Stimulated activated CD4-positive, alpha-beta T cell treated with anti-CD3 and anti-CD28 coated beads, Interleukin-15, amount 100 ng/mL, for 1 hour (primary cell): ENCODE data around the gene BRD1.
"Not testable (repeated sequence)": the region's sequence is repeated elsewhere in the genome, so short reads cannot be mapped to it uniquely, and the experiment has no call there.

ENCODE experiments used
- DNase-seq, 2 donors: peaks; one replicate each; pipeline ENCODE4 v3.0.0-alpha.2; 2020; ENCODE audit warnings: low read depth in 1 of 2, low spot score in 1 of 2

The BRD1 gene

DNA sequence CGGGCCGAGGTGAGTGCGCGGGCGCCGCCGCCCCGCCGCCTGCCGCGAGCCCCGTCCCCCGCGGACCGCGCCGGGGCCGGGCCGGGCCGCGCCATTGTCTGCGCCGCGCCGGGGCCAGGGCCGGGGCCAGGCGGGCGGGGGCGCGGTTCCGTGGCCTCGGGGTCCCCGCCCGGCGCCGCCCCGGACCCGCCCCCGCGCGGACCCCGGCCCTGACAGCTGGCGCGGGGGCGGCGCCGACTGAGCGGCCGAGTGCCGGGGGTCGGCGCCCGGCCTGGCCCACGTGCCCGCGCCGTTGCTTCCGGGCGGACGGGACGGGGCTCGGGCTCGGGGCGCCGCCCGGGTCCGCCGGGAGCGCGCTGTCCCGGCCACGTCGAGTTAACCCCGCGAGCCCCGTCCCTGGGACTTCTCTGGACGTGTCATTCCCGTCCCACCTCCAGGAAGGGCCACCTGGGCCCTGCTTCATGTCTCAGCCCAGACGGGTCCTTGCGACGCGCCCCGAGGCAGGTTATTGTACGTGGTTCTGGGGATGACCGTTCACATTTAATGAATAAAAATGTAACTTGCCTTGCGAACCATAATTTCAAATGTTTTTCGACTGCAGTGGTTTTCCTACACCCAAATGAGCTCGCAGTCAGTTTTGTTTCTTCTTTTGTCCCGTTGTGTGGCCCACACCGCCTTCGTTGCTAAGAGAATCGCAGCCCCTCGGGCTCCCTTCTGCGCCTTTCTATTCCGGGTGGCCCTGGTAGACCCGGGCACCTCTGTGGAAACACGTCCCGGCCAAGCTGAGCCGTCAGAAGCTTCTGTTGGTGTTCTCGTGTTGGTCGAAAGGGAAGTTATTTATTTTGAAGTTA lies 26.5 kb upstream of the BRD1 start:
- DNase-seq = no peak

DNA sequence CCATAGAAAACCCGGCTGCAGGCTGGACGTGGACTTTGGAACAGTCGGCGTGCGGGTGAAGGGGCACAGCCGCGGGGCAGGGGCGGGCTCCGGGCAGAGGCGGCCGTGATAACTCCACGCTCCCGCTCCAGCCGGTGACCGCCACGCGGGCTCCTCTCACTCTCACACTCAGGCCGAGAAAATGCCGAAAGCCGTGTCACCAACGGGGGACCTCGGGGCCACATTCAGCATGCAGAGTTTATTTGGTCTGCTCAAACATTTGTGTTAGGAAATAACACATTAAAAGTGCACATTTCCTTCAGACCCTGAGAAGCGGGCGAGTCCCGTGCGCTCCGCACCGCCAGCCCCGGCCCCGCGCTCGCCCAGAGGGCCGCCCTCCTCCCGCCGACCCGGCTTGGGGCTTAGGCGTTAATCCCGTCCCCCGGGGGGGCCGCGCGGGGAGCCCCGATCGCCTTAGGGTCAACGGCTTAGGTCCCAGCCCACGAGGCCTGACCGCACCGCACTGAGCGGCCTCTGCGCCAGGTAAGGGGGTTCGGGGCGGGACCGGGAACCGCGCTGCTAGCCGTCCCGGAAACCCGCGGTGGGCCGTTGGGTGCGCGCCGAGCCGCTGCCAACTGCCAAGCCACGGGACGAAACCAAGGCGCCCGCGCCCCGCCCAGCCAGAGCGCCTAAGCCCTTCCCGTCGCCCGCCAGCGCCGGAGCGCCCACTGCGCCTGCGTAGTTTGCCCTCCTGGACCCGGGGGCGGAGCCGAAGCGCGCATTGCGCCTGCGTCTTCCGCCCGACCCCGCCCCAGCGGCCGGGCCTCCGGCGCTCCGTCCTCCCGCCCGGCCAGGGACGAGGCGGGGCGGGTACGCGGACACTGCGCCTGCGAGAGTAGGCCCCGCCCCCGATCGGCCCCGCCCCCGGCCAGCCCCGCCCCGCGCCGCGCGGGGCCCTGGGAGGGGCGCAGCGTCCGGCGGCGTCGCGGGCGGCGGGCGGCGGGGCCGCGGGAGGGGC lies 25.5 kb upstream of the BRD1 start, which contains the start of gene ZBED4:
Gene ZBED4, plus strand, starts transcription at position 947 of the 997 bp plus-strand sequence. CDS start 29,819 bp downstream, outside the sequence.
- DNase-seq = peak; percentile 99

DNA sequence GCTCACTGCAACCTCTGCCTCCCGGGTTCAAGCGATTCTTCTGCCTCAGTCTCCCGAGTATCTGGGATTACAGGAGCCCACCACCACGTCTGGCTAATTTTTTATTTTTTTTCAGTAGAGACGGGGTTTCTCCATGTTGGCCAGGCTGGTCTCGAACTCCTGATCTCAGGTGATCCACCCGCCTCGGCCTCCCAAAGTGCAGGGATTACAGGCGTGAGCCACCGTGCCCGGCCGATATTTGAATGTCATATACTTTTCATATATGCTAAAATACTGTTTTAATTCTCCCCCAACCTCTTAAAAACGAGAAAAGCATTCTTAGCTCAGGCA lies 24.9 kb upstream of the BRD1 start:
- not testable (repeated sequence) for DNase-seq

DNA sequence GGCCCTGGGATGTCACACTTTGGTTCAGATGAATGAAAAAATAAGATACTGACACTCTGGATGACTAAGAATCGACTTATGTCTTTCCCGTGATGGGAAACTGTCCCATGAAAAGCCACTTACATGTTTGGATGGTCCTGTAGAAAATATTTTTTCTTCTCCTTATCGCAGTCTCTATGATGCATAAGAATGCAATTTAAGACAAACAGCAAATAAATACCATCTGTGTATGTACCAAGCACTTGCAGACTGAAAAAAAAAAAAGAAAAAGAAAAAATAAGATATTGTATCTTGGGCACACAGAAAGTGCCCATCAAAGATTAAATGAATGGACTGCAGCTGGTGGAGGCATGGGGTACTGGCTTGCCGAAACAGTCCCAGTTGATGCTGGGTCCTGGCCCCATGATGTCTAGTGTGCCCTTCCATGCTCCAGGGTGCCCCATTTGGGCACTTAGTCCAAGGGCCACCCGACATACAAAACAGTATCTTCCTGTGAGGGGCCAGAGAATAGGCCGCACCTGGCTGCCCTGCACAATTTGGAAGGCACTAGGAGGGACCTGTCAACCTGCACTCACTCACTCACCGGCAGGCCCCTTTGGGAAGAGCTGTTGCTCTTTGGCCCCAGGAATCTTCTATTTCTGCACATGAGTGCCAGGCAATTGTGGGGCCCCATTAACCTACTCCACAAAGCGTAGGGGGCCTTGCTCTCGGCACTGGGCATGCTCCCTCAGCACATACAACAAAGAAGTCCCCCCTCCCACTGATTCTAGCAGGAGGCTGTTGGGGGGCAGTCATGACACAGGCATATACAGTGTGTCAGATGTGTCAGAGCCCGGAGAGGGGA lies 23.5 kb upstream of the BRD1 start:
- no peak for DNase-seq

DNA sequence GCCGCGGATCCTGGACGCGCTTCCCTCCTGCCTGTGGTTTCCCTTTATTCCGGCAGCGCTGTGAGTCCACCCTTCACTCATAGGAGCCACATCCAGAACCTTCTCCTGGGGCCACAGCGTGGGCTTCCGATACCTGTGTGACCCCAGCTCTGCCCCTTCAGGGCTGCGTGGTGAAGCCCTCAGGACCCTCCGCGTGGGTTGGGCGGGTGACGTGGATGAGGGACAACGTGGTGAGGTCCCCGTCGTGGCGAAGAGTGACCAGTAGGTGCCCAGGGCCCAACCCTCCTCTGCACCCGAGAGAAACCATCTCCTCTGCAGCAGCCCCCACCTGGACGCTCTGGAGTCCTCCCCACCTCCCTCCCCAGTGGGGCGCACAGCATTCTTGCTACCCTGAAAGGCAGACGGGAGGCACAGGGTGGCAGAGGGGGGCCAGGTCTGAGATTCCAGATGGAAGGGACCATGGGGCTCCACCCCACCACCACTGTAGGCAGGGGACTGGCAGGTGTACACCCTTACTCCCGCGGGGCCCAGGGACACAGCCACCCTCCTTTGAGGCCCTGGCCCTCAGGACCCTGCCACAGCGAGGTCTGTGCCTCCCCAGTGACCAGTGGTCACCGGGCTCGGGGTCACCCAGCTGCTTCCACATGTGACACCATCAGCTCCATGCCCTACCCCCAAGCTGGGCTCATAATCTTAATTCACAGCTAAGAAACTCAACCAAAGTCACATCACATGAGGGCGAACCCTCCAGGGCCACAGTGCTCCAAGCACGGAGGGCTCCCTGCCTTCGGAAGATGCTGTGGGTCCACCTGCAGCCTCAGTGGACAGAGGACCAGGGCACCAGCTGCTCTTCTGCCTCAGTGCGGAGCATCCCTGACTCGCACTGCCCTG lies 22.6 kb upstream of the BRD1 start:
- DNase-seq = no peak

DNA sequence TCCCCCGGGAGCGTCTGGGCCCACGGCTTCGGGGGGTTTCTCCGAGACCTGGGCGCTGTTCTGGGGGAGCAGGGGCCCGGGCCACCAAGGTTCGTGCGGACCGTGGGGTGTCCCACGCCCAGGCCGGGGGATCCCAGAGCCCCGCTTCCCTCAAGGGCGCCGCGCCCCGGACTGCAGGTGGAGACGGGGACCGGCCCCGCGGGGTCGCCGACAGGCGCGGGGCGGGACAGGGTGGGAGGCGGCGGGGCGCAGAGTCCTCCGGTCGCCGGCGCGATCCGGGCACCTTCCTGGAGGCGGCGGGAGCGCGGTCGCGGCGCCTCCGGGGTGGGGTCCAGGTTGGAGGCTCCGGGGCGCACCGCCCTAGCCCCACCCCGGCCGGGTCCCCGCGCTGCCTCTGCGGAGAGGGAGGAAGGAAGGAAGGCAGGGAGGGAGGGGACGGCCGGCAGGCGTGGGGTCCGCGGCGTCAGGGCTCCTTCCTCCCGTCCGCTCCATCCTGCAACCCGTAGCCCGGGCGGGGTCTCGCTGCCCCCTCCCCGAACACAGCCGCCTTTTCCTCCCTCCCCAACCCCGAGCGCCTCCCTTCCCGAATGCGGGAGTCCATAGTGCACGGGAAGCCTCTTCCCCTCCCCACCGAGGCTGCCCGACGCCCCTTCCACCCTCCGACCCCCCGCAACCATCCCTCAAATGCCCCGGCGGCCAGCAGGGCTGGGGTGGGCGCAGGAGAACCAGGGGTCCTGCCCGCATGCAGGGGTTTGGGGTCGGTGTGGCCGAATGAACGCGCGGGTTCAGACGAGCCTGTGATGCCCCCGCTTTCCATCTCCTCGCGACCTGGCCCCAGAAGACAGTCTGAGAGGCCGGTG lies 21.7 kb upstream of the BRD1 start:
- DNase-seq = no peak

DNA sequence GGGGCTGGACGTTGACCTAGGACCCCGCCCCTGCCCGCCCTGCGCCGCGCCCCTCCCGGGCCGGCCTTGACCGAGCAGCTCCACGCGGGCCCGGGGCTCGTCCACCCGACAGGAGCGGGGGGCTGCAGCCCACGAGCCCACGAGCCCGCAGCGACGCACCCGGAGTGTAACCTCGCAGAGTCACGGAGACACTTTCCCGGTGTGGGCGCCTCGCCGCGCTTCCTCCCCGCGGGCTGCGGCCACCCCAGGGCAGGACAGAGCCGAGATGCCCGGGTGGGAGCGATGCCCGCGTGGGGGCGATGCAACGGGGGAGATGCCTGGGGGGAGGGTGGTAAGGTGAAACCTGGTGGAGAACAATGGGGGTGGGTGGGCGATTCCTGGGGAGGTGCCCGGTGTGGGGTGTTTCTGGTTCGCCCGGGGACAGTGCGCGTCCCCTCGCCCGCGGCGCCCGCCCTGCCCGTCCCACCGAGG lies 21.1 kb upstream of the BRD1 start:
- no peak for DNase-seq

DNA sequence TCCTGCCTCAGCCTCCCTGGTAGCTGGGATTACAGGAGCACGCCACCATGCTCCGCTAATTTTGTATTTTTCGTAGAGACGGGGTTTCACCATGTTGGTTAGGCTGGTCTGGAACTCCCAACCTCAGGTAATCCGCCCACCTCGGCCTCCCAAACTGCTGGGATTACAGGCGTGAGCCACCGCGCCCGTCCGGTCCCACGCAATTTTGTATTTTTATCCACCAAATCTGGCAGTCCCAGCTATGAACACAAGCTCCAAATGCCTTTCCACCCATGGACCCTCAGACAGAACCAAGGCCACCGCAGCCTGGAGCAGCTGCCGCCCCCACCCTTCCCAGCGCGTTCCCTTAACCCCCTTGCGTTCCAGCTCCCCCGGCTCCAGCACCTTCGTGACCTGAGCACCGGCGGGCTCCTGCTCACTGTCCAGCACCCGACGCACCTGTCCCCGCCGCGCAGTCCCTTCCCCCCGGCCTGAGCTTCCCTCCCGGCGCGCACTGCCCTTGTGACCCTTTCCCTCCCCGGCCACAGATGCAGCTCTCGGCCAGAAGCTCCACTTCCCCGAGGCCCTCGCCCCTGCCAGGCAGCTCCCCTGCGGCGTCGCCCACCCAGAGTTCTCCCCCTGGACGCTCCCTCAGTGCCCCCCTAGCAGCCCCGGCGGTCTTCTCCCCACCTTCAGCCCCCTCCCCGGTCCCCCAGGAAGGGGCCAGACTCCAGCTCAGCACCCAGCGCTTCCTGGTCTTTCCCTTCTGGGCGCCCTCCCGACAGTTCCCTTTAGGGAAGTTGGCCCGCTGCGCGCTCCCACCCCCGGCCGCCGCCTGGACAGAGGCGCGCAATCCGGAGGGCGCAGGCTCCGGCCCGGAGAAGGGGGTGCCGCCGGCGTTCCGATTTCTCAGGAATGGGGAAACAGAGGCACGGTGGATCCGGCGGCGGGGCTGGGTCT lies 20.3 kb upstream of the BRD1 start:
- no peak for DNase-seq

DNA sequence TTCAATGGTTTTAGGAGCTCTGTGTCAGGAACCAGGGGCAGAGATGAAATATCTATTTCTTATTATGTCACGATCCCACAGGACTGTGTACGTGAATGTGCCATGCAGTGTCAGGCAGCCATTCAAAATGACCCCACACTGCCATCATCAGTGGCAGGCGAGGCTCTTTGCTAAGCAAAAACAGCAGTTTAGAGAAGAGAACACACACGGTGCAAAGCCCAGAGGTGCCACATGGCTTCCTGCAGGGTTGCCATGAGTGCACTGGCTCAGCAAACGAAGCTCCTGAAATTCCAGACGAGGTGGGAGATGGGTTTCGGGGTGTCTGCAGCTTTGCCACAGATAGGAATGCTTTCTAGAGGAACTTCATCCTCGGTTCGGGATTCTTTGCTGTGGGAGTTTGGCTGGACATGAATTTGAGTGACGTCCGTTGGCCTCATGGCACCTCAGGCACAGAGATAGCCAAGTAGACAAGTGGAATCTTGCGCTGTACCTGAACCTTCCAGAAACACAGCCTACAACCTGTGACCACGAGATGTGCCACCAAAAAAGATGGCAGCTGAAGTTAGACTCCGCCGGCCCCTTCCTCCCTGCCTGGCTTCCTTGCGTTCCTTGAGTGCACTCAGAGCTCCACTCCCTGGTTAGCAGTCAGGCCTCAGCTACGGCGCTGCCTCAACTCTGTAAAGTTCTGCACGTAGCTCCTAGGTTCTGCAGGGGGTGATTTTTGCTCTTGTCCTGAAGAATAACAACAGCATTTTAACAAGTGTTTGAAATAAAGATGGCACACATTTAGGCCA lies 18.2 kb upstream of the BRD1 start:
- DNase-seq = no peak

DNA sequence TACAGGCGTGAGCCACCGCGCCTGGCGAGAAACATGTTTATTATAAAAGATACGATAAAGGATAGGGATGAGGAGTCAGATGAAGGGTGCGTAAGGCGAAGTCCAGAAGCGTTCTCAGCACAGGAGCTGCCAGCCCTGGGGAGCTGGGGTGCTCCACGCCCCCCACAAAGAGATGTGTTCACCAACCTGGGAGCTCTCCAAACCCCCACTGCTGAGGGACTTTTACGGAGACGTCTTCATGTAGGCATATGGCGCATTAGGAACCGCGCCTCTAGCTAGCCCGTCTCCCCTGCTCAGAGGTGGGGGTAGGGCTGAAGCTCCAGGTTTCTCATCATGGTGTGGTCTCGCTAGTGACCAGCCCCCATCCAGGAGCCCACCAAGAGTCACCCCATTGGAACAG lies 17.6 kb upstream of the BRD1 start:
- DNase-seq = no peak

DNA sequence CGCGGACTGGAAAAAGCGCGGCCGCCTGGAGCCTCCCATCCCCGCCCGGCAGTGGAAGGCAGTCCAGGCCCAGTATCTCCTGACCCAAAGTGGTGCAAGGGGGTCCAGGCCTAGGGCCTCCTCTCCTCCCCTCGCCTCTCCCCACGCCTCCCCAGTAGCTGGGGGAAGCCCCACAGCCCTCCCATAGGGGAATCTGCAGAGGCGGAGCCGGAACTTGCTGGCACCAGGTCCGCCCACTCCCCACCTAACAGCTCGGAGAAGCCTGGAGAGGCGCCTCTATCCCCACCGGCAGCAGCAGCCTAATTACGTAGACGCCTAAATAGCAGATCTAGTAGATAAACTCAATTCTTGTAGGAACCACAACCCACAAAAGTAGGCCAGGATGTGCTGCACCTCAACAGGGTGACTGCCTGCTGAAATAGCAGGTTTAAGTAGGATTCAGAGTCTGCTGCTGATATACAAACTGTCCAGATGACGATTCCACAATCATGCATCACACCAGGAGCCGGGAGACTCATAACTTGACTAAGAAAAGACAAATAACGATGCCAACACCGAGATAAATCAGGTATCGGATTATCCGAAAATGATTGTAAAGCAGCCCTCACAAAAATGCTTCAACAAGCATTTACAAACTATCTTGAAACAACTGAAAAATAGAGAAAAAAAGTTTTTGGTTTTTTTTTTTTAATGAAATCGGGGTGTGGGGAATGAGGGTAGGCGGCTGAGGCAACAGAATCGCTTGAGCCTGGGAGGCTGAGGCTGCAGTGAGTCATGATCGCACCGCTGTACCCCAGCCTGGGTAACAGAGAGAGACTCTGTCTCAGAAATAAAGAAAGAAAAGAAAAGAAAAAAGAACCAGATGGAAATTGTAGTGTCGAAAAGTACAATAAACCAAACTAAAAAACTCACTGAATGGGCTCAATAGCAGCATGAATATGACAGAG lies 11.4 kb upstream of the BRD1 start:
- DNase-seq = peak; percentile 66 to 76

DNA sequence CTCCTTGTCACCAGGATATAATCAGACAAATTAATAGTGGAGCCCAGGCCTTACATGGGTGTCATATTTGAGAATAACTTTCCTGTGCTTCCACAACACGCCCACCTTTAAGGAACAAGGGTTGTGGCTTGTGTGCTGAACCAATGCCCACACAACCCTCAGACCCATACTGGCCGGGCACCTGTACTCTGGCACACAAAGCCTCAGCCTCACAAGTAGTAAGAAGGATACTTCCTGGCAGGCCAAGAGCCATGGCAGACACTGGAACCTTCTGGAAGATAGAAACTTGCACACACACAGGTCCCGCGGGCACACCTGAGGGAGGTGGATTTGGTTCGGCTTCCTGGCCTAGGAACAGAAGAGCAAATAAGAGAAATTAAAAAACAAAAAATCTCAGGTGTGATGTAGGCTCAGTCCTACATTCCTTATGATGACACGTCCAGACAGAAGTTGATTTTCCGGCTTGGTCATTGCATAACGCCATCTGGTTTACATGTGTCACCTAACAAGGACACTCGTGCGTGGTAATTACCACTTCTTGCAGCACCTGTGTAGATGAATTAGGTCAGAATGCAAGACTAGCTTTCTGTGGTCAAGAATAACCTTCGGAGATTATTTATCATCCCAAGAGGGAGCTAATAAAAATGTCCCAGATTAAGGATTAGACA lies 5.8 kb upstream of the BRD1 start:
- no peak for DNase-seq

DNA sequence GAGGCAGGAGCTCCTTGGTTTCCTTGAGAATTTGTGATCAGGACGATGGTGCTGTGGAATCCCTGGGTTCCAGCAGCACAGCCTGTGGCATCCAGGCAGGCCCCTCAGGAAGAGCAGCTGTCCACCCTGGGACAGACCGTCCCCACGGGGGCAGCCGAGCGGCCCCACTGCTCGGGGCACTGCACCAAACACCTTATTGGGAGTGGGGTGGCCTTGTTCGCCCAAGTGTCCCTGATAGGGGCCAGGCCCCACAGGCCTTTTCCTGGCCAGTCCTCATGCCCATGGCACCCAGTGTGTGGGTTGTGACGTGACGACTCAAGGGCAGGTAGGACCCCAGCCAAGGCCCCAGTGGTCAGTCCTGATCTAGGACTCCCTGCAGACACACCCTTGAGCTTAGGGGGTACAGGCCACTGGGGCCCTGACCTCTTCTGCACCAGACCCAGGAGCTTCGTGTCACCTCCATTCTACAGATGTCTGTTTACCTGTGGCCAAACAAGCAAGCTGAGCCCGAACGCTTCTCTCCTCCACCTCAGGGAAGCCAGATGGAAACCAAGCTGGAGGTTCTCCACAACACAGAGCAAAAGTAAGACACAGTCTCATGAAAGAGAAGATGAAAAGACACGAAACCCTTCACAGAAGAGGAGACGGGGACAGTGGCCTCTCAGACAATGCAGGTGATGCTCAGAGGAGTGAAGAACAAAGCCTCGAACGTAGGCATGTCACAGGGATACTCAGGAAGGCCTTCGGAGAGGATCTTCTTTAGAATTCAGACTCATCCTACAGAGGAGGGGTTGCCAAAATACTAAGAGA lies 1.6 kb upstream of the BRD1 start:
- no peak for DNase-seq

DNA sequence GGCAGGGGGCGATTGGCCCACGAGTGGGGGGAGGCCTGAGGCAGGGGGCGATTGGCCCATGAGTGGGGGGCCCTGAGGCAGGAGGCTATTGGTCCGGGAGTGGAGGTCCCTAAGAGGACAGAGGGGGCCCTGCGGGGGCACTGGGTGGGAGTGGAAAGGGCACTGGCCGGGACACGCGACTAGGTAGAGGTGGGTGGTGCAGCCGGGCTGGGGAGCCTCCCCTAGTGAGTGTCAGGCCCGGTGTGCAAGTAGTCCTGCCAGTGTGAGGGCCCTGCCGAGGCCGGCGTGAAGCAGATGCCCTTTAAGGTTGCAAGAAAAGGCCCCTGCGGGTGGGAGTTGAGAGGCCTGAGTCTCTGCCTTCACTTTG lies 909 bp upstream of the BRD1 start:
- no peak for DNase-seq
